HG03196 (cell line): ENCODE data around the gene HAS3.
"Not testable (repeated sequence)": the region's sequence is repeated elsewhere in the genome, so short reads cannot be mapped to it uniquely, and the experiment has no call there.

Experiments used
- ATAC-seq: cut with Tn5 transposase; IDR thresholded peaks from one replicate; pipeline ENCODE4 v1.9.1; 2021; ENCODE audit not compliant: unreplicated experiment

HAS3 gene

GRCh38 chr16:69105501-69106361, at the start of gene HAS3:
HAS3 (plus strand) TSS chr16:69105653; CDS start chr16:69109396, 3,743 bp downstream.
- ATAC-seq, result no peak

GRCh38 chr16:69055980-69056379, 49.5 kb upstream of the HAS3 start:
- no peak for ATAC-seq

- no peak for ATAC-seq
These were observed 49.0 kb upstream of the HAS3 start for GRCh38 chr16:69056421-69056820.

GRCh38 chr16:69057400-69058378, 47.8 kb upstream of the HAS3 start:
- no peak for ATAC-seq

- ATAC-seq, result not testable (repeated sequence)
These were observed 42.0 kb upstream of the HAS3 start for GRCh38 chr16:69063491-69063890.

GRCh38 chr16:69064124-69064763, 41.2 kb upstream of the HAS3 start:
- ATAC-seq, result no peak

GRCh38 chr16:69064764-69065313, 40.6 kb upstream of the HAS3 start:
- no peak for ATAC-seq

GRCh38 chr16:69069504-69069903, 35.9 kb upstream of the HAS3 start:
- ATAC-seq, result no peak

- ATAC-seq, result no peak
These were observed 34.4 kb upstream of the HAS3 start for GRCh38 chr16:69071036-69071435.

- ATAC-seq, result no peak
These were observed 32.8 kb upstream of the HAS3 start for GRCh38 chr16:69072640-69072974.

- no peak for ATAC-seq
These were observed 32.2 kb upstream of the HAS3 start for GRCh38 chr16:69073181-69073702.

GRCh38 chr16:69077251-69077650, 28.2 kb upstream of the HAS3 start:
- no peak for ATAC-seq

- ATAC-seq, result no peak
These were observed 27.4 kb upstream of the HAS3 start for GRCh38 chr16:69078073-69078472.

GRCh38 chr16:69079697-69080096, 25.8 kb upstream of the HAS3 start:
- ATAC-seq, result no peak

GRCh38 chr16:69083306-69083941, 22.0 kb upstream of the HAS3 start:
- no peak for ATAC-seq

GRCh38 chr16:69084289-69084688, 21.2 kb upstream of the HAS3 start:
- no peak for ATAC-seq

- ATAC-seq, result no peak
These were observed 20.3 kb upstream of the HAS3 start for GRCh38 chr16:69085032-69085695.

GRCh38 chr16:69087161-69087581, 18.3 kb upstream of the HAS3 start:
- no peak for ATAC-seq

- ATAC-seq, result no peak
These were observed 16.8 kb upstream of the HAS3 start for GRCh38 chr16:69088684-69089083.
